ENCODE results near the gene ERCC6.

Gene ERCC6

GRCh38 chr10:49465736-49466135 is 73.2 kb downstream of the ERCC6 start:
- no peak overlapping the region for H3K4me3 ChIP-seq (ENCODE audit: low read depth, low read length)
- no peak for TF ChIP-seq CTCF (IDR thresholded peaks at IDR 0.05; ENCODE audit: borderline replicate concordance, insufficient read depth, low read depth, low read length)
